GM10266 (cell line): ENCODE measurements around the gene SCN9A.
"Not testable (repeated sequence)": the region's sequence is repeated elsewhere in the genome, so short reads cannot be mapped to it uniquely, and the experiment has no call there.

Experiments used
- DNase-seq: peaks from one replicate; pipeline ENCODE4 v3.0.0; 2012; ENCODE audit errors: extremely low spot score
- TF ChIP-seq, protein P1 (sequence below): IDR thresholded peaks from 2 replicates; pipeline ENCODE4 v1.5.1; 2012; ENCODE audit warnings: mild to moderate bottlenecking, low read depth; ENCODE audit not compliant: control insufficient read depth, insufficient read depth; ENCODE audit errors: missing control alignments

Gene SCN9A

GRCh38 chr2:166211079-166211478 lies 164.7 kb downstream of the SCN9A start:
- no peak for DNase-seq
- TF ChIP-seq, protein P1, sequence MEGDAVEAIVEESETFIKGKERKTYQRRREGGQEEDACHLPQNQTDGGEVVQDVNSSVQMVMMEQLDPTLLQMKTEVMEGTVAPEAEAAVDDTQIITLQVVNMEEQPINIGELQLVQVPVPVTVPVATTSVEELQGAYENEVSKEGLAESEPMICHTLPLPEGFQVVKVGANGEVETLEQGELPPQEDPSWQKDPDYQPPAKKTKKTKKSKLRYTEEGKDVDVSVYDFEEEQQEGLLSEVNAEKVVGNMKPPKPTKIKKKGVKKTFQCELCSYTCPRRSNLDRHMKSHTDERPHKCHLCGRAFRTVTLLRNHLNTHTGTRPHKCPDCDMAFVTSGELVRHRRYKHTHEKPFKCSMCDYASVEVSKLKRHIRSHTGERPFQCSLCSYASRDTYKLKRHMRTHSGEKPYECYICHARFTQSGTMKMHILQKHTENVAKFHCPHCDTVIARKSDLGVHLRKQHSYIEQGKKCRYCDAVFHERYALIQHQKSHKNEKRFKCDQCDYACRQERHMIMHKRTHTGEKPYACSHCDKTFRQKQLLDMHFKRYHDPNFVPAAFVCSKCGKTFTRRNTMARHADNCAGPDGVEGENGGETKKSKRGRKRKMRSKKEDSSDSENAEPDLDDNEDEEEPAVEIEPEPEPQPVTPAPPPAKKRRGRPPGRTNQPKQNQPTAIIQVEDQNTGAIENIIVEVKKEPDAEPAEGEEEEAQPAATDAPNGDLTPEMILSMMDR: no peak

DNA sequence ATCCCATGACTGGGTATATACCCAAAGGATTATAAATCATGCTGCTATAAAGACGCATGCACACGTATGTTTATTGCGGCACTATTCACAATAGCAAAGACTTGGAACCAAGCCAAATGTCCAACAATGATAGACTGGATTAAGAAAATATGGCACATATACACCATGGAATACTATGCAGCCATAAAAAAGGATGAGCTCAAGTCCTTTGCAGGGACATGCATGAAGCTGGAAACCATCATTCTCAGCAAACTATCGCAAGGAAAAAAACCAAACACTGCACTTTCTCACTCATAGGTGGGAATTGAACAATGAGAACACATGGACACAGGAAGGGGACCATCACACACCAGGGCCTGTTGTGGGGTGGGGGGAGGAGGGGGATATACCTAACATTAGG lies 165.8 kb downstream of the SCN9A start:
- not testable (repeated sequence) for DNase-seq

GRCh38 chr2:166209367-166209766 lies 166.4 kb downstream of the SCN9A start:
- not testable (repeated sequence) for DNase-seq

DNA sequence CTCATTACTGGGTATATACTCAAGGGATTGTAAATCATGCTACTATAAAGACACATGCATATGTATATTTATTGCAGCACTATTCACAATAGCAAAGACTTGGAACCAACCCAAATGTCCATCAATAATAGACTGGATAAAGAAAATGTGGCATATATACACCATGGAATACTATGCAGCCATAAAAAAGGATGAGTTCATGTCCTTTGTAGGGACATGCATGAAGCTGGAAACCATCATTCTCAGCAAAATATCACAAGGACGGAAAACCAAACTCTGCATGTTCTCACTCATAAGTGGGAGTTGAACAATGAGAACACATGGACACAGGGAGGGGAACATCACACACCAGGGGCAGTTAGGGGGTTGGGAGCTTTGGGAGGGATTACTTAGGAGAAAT lies 169.6 kb downstream of the SCN9A start:
- not testable (repeated sequence) for DNase-seq

GRCh38 chr2:166202778-166203177 lies 173.0 kb downstream of the SCN9A start:
- TF ChIP-seq, protein P1: no peak
- DNase-seq: no peak

- TF ChIP-seq, protein P1: no peak
- DNase-seq: no peak
Measured at GRCh38 chr2:166197446-166197845, 178.3 kb downstream of the SCN9A start.

DNA sequence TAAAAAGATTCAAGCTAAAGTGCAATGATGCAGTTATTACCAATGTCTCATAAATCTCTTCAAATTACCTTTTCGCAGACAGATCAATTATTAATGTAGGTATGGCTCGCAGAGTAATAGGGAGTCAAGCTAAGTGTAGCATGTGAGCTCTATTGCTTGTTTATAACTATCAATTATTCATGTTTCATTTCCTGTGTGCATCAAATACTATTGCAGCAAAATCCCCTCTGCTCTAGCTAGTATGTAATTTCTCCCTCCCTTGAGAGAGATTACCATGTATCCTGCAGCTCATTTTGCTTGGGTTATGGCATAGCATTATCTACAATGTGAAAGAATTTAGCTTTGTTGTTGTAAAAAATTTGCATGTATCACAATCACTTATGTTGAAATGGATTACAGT lies 182.3 kb downstream of the SCN9A start:
- no peak for DNase-seq
- TF ChIP-seq, protein P1: no peak

DNA sequence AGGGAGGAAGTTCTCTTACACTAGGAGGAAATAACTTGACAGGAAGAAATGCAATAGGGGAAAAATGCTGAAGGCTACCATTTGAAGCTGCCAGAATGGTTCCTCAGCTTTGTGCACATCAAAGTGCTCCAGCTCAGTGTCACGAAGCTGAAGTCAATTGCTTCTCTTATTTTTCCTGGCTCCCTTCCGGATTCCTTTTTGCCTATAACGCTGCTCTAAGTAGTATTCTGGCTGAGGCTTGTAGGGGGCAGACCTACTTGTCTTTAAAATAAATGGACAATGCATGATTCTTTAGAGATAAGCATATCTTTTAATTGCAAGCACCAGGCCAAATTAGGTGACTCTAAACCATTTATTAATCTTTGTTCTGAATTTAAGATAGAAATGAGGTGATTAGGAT lies 187.7 kb downstream of the SCN9A start:
- TF ChIP-seq, protein P1: no peak
- DNase-seq: no peak

- TF ChIP-seq, protein P1: no peak
- DNase-seq: no peak
Measured at GRCh38 chr2:166184789-166185188, 191.0 kb downstream of the SCN9A start.
